Activated CD8-positive, alpha-beta T cell treated with anti-CD3 and anti-CD28 coated beads, Interleukin-2, amount 10 ng/mL, durations not matched to agents 7 days and 5 days (primary cell): ENCODE results near the gene CCDC33. TPM values are rescaled to one million over a fixed set of nuclear protein-coding genes. Genes with fewer than 3 reads are reported as not detected.

Source experiments
- ATAC-seq: fragments of 150-1000 bp; cut with Tn5 transposase; one replicate; pipeline ENCODE4 v1.10.0; 2021; ENCODE audit warnings: moderate library complexity
- CTCF ChIA-PET: fragments of 350-600 bp; sonication (Branson Sonifier 250); formaldehyde crosslinking; loops from one replicate; lab custom pipeline; 2021; ENCODE audit warnings: antibody characterized with exemption; lab: Charles Lee
- POLR2A ChIA-PET: fragments of 350-600 bp; sonication (Branson Sonifier 250); formaldehyde crosslinking; loops from one replicate; lab custom pipeline; 2021; ENCODE audit warnings: antibody characterized with exemption; lab: Charles Lee
- DNase-seq: peaks from one replicate; pipeline ENCODE4 v3.0.0-alpha.2; 2020
- H3K27ac Mint-ChIP-seq: one replicate; pipeline ENCODE4 v1.8.0; 2021; ENCODE audit warnings: mild to moderate bottlenecking, mixed read lengths
- H3K27me3 Mint-ChIP-seq: one replicate; pipeline ENCODE4 v1.8.0; 2021; ENCODE audit warnings: low read depth, mixed read lengths
- H3K36me3 Mint-ChIP-seq: one replicate; pipeline ENCODE4 v1.8.0; 2021; ENCODE audit warnings: low read depth, mixed read lengths
- H3K4me1 Mint-ChIP-seq: one replicate; pipeline ENCODE4 v1.8.0; 2021; ENCODE audit warnings: low read depth, mixed read lengths
- H3K4me3 Mint-ChIP-seq: one replicate; pipeline ENCODE4 v1.8.0; 2021; ENCODE audit warnings: mild to moderate bottlenecking, mixed read lengths
- H3K9me3 Mint-ChIP-seq: one replicate; pipeline ENCODE4 v1.8.0; 2022; ENCODE audit warnings: mixed read lengths; ENCODE audit not compliant: insufficient read depth
- total RNA-seq, 2 experiments: library from RNA; stranded (reverse); gene quantifications; one replicate each; pipeline ENCODE4 v1.2.3, GENCODE V29; 2021

Gene CCDC33
- total RNA-seq, 2 experiments from 2014 or later, result not detected

DNA sequence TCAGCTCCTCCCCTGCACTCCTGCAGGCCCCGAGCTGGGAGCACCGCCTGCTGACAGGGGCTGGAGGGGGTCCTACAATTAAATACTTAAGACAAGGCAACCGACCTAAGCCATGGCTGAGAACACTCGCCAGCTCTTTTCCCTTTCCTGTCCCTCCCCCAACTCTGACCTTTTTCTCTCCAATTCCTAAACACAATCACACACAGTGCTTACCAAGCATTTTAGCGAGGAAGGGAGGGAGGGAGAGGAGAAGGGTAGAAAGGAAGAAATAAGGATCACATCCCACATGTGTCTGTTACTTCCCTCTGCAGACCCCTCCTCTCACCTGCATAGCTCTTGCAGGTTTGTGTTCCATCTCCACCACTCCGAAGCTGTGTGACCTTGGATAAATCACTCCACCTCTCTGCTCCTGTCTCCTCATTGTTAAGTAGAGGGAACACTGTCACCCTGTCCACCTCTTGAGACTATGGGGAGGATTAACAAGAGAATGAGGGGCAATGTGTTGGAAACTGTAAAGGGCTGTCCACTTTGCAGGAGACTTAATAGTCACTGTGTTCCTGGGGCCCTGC is 67.7 kb downstream of the CCDC33 start:
- no peak for DNase-seq
- POLR2A ChIA-PET, result no interaction called here
- H3K9me3 Mint-ChIP-seq, result no peaks in the 10 kb centered on the region

DNA sequence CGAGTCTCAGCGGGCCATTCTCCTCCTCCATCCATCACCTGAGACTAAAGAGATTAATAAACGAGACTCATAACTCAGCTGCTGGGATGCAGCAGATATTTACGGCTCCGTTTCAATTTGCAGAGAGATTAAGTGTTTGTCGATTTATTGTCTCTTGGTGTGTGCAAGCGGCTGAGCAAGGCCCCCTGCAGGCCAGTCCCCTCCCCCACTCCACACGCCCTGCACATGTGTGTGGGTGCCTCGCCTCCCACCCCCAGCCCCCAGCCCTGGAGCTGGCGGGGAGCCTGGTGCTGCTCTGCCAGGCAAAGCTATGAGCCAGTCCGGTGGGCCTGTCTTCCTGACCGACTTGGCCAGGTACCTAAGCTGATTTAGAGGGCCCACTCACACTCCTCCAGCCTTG is 68.3 kb downstream of the CCDC33 start:
- Mint-ChIP-seq H3K27ac (no peak overlapping the region), H3K4me1 (peaks cover 1% of the 10 kb centered on the region), H3K36me3 (no peaks in the 10 kb centered on the region), H3K27me3 (peaks cover 47% of the 10 kb centered on the region), H3K4me3 (no peak overlapping the region), H3K9me3 (no peaks in the 10 kb centered on the region)
- POLR2A ChIA-PET, result no interaction called here
- no peak for ATAC-seq
- CTCF ChIA-PET, result interaction anchor here (0.8 to 2.4 kb wide), 4 partner anchors 16 to 331 kb away, joined by 3 to 12 read pairs (median 6); no protein-coding TSS in a partner anchor
- no peak for DNase-seq

More for the DNA sequence above, 67.7 kb downstream of the CCDC33 start:
- Mint-ChIP-seq H3K27ac (no peak overlapping the region), H3K27me3 (peaks cover 44% of the 10 kb centered on the region), H3K4me3 (no peak overlapping the region), H3K36me3 (no peaks in the 10 kb centered on the region), H3K4me1 (peaks cover 1% of the 10 kb centered on the region)
- CTCF ChIA-PET, result interaction anchor here (1.0 to 2.4 kb wide), 4 partner anchors 16 to 331 kb away, joined by 3 to 12 read pairs (median 6); no protein-coding TSS in a partner anchor
- no peak for ATAC-seq

DNA sequence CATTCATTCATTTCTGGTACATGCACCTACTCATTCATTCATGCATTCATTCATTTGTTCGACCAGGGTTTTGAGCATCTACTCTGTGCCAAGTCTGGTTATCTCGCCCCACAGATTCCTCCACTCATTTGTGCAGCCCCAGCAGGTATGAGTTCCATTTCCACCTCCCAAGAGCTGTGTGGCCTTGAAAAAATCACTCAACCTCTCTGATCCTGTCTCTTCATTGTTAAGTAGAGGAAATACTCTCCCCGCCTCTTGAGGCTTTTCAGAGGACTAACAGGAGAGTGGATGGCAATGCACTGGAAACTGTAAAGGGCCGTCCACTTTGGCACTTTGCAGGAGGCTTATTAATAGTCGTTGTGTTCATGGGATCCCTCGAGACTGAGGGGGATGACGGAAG is 69.6 kb downstream of the CCDC33 start:
- H3K4me3 Mint-ChIP-seq, result no peak overlapping the region
- H3K4me1 Mint-ChIP-seq, result peaks cover 1% of the 10 kb centered on the region
- DNase-seq (no peak), ATAC-seq (no peak)
- peaks cover 40% of the 10 kb centered on the region for H3K27me3 Mint-ChIP-seq
- H3K9me3 Mint-ChIP-seq, result no peaks in the 10 kb centered on the region
- H3K36me3 Mint-ChIP-seq, result no peaks in the 10 kb centered on the region
- no peak overlapping the region for H3K27ac Mint-ChIP-seq
- ChIA-PET CTCF (no interaction called here), POLR2A (no interaction called here)

DNA sequence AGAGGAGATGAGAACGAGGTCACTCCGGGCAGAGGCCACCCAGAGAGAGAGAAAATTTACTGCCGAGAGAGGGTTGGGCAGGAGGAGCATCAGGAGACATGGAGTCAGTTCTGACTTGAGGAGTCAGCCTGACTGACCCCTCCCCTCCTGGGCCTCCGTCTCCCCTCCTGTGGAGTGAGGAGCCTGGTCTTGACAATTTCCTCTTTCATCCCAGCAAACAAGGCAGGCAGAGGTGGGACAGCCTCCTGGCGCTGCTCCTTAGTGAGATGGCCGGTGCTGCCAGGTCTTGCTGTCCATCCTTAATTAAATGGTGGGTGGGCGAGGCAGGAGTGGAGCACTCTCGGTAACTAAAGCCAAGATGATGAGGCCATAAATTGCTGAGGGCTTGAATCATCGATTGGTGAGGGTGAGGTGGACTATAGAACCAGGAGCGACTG is 70.7 kb downstream of the CCDC33 start:
- DNase-seq (no peak), ATAC-seq (no peak)
- Mint-ChIP-seq H3K4me1 (peaks cover 1% of the 10 kb centered on the region), H3K27ac (no peak overlapping the region), H3K27me3 (peaks cover 33% of the 10 kb centered on the region), H3K4me3 (no peak overlapping the region), H3K9me3 (no peaks in the 10 kb centered on the region), H3K36me3 (no peaks in the 10 kb centered on the region)
- CTCF ChIA-PET, result interaction anchor here (0.9 to 6.5 kb wide), 18 partner anchors 9 to 334 kb away, joined by 3 to 119 read pairs (median 4); partner anchors contain the start of gene ISLR2
- POLR2A ChIA-PET, result no interaction called here

DNA sequence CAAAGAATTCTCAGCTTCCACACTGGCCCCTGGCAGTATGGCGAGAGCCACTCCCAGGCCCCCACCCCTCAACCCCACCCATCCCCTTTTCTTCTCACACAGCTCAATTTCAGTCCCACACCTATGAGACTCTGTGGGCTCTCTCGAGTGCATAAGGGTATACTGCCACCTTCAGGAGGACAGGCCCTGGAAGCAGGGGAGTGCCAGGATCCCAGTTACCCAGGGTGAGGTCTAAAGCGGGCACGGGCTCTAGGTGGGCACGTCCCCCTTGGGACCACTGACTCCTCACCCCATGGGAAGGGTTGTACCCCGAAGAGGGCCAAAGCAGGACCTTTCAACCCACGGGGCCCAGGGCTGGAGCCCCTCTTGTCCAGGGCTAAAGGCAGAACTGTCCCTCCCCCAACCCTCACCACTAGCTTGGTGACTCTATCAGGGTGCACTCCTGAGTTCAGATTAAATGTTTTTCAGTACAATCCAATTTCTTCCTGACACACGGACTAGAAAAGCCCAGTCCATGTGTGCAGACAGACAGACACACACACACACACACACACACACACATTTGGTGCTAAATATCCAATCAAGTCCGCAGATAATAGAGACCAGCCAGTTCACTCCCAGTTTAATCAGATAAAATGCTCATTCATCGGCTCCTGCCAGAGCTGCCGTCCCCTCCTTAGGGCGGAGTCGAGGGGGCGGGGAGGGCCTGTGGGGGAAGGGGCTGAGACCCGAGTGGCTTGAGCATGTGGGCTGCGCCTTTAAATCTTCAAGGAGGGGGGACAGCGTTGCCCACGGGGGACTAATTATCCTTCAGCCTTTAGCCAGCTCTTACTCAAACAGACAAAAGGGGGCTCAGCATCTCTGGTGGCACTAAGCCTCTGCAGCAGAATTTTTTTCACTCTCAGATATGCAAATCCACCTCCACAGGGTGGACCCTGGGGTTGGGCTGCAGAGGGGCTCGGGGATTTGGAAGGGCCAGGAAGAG is 72.0 kb downstream of the CCDC33 start:
- peaks cover 4% of the 10 kb centered on the region for H3K4me1 Mint-ChIP-seq
- no peaks in the 10 kb centered on the region for H3K9me3 Mint-ChIP-seq
- H3K4me3 Mint-ChIP-seq, result no peak overlapping the region
- H3K27ac Mint-ChIP-seq, result no peak overlapping the region
- ATAC-seq (peak; percentile 84), DNase-seq (peak; percentile 68)
- H3K36me3 Mint-ChIP-seq, result no peaks in the 10 kb centered on the region
- CTCF ChIA-PET, result interaction anchor here (0.6 to 6.5 kb wide), 32 partner anchors 8 to 335 kb away, joined by 3 to 119 read pairs (median 4); partner anchors contain the start of gene ISLR2
- H3K27me3 Mint-ChIP-seq, result peaks cover 26% of the 10 kb centered on the region
- POLR2A ChIA-PET, result interaction anchor here (0.6 to 1.2 kb wide), 2 partner anchors 17 to 151 kb away, joined by 3 read pairs; no protein-coding TSS in a partner anchor

DNA sequence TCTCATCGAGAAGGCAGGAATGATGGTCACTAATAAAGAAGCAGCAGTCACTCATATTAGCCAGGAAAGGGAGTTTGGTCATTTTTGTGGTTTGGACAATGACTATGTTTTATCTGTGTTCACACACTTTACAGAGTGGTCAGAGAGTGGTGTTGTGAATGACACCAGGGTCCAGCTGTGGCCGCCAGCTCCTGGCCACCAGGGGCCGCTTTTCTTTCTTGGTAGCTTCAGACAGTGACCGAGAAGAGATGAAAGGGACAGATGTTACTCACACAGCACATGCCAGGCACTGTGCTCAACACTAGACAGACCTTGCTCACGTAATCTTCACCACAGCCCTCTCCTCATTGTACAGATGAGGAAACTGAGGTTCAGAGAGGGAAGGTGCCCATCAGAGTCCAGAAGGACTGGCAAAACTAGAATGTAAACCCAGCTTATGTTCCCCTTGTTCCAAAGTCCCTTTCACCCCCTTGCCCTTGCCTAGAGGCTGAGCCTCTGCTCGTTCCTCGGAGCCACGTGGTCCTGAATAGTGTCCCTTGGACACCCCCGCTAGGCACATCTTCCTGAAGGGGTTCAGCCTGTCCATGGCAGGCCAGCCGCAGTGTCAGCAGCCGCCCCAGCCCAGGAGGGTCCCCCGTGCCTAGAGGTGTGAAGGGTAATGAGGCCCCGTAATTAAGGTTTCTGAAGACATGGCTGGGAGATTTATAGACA is 75.8 kb downstream of the CCDC33 start:
- Mint-ChIP-seq H3K9me3 (no peaks in the 10 kb centered on the region), H3K36me3 (no peaks in the 10 kb centered on the region), H3K27me3 (peaks cover 11% of the 10 kb centered on the region), H3K4me3 (no peak overlapping the region), H3K27ac (peak overlapping the region; percentile 71), H3K4me1 (peaks cover 37% of the 10 kb centered on the region)
- ATAC-seq (no peak), DNase-seq (no peak)
- CTCF ChIA-PET, result interaction anchor here (1.5 to 6.5 kb wide), 2 partner anchors 9 to 339 kb away, joined by 3 to 119 read pairs; no protein-coding TSS in a partner anchor
- POLR2A ChIA-PET, result no interaction called here

DNA sequence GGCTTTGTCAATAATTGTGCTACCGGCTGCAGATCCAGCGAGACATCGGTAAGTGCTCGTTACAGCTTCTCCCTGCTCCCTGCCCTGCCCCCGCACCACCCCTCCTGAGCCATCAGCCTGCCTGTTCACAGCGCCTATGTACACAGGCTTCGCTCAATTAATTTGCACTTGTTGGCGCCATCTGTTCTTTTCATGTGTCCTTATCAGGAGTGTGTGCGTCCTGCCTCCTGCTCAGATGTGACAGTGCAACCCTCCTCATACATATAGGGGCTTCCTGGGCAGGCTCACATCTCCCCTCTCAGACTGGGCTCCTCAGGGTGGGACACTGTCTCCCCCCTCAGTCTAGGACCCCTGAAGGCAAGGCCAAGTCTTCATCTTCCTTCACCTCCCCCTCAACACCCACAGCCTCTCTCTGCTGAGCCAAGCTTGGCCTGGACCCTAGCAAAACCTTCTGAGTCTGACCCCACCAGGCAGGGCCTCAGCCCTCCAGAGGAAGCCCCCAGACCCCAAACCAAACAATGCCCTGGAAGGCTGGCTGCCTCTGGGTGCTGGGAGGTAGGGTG is 76.4 kb downstream of the CCDC33 start:
- ChIA-PET POLR2A (no interaction called here), CTCF (interaction anchor here (1.5 to 6.5 kb wide), 2 partner anchors 9 to 340 kb away, joined by 3 to 119 read pairs; no protein-coding TSS in a partner anchor)
- no peaks in the 10 kb centered on the region for H3K36me3 Mint-ChIP-seq
- H3K4me1 Mint-ChIP-seq, result peaks cover 43% of the 10 kb centered on the region
- DNase-seq (no peak), ATAC-seq (no peak)
- H3K9me3 Mint-ChIP-seq, result no peaks in the 10 kb centered on the region
- H3K27ac Mint-ChIP-seq, result peak overlapping the region; percentile 71
- H3K4me3 Mint-ChIP-seq, result no peak overlapping the region
- peaks cover 8% of the 10 kb centered on the region for H3K27me3 Mint-ChIP-seq

DNA sequence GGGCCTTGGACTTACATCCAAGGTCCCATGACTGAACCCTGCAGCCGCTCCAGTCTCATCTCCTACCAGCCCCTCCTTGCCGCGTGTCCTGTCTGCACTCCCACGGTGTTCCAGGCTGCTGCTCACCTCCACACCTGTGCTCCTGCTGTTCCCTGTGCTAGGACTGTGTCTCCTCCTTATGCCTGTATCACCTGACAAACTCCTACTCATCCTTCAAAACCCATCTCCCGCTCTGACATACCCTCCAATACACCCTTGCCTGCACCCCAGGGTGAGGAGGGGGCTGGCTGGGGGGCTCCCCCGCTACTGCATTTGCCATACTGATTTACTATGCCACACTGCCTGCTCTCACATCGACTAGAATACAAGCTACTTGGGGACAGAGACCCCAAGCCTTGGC is 77.8 kb downstream of the CCDC33 start:
- Mint-ChIP-seq H3K27me3 (peaks cover 3% of the 10 kb centered on the region), H3K27ac (peak overlapping the region; percentile 86), H3K36me3 (no peaks in the 10 kb centered on the region), H3K9me3 (no peaks in the 10 kb centered on the region), H3K4me3 (peak overlapping the region; percentile 17), H3K4me1 (peaks cover 56% of the 10 kb centered on the region)
- ATAC-seq, result no peak
- ChIA-PET POLR2A (no interaction called here), CTCF (no interaction called here)
- no peak for DNase-seq

DNA sequence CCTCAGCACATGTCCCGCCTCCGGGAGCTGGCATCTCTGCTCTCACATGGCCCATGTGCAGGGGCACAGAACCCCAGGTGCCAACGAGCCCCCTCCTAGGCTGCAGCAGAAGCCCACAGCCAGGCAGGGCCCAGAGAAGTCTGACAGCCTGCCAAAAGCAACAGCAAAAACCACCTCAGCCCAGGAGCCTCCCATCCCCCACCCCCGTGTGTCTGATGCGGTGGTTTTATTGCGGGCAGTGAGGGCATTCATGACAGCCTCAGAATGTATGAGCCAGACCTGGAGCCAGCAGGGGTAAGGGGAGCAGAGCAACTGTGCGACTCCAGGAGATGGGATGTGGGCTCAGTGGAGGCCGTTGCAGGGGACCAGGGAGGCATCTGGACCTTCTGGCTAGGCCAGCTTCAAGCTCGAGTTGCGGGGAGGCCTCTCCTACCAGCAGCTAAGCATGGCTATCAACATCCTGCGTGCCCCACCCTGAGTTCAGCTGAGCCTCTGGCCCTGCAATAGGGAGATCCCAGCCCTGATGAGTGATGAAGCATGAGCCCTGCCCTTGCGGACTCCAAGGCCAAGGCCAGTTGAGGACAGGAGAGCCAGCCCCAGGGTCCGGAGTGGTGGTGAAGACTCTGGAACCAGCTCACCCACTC is 78.8 kb downstream of the CCDC33 start:
- ATAC-seq (peak; percentile 53), DNase-seq (peak; percentile 82)
- Mint-ChIP-seq H3K36me3 (no peaks in the 10 kb centered on the region), H3K4me1 (peaks cover 66% of the 10 kb centered on the region), H3K9me3 (no peaks in the 10 kb centered on the region), H3K4me3 (peak overlapping the region; percentile 64), H3K27me3 (no peaks in the 10 kb centered on the region), H3K27ac (peak overlapping the region; percentile 86)
- CTCF ChIA-PET, result interaction anchor here (1.0 to 1.7 kb wide), 5 partner anchors 7 to 342 kb away, joined by 3 to 9 read pairs (median 4); no protein-coding TSS in a partner anchor
- POLR2A ChIA-PET, result interaction anchor here (1.4 kb wide), 1 partner anchor 14 kb away, joined by 5 read pairs; no protein-coding TSS in a partner anchor

DNA sequence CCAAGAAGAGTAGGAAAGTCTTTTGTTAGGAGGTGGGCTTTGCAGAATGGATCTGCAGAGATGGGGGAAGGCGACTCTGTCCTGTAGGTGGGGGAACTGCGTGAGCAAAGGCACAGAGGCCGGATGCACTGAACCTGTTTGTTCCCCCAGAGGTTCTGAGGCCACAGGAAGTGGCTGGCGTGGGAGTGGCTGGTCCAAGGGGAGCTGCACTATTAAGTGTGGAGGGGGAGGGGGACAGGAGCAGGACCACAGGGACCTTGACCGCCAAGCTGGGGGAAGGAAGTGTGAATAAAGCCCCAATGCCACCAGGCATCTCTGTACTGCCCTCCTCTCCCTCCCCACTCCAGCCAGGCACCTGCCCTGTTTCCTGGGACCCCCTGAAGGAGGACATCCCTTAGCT is 79.5 kb downstream of the CCDC33 start:
- Mint-ChIP-seq H3K27me3 (no peaks in the 10 kb centered on the region), H3K4me1 (peaks cover 73% of the 10 kb centered on the region), H3K4me3 (peak overlapping the region; percentile 64), H3K27ac (peak overlapping the region; percentile 86), H3K9me3 (no peaks in the 10 kb centered on the region), H3K36me3 (no peaks in the 10 kb centered on the region)
- ChIA-PET POLR2A (interaction anchor here (0.6 to 1.4 kb wide), 2 partner anchors 13 to 225 kb away, joined by 3 to 5 read pairs; no protein-coding TSS in a partner anchor), CTCF (interaction anchor here (1.0 to 1.7 kb wide), 5 partner anchors 8 to 343 kb away, joined by 3 to 9 read pairs (median 4); no protein-coding TSS in a partner anchor)
- ATAC-seq (peak; percentile 64), DNase-seq (peak; percentile 83)
